GM13976 (cell line): ENCODE measurements around the gene SLC30A10.
"Not testable (repeated sequence)": the region's sequence is repeated elsewhere in the genome, so short reads cannot be mapped to it uniquely, and the experiment has no call there.

Experiments
- DNase-seq: peaks from one replicate; pipeline ENCODE4 v3.0.0; 2012; ENCODE audit warnings: low spot score
- in situ Hi-C: fragments of 300-500 bp; cut with MboI; formaldehyde crosslinking; loops from one replicate; pipeline ENCODE4 v1.12.0; 2022; ENCODE audit warnings: low sequenced_read_pairs, mixed read lengths, inconsistent platforms; ENCODE audit not compliant: unreplicated experiment
- TF ChIP-seq, protein P1 (sequence below): IDR thresholded peaks from 2 replicates; pipeline ENCODE4 v1.5.1; 2012; ENCODE audit warnings: borderline replicate concordance, mild to moderate bottlenecking; ENCODE audit not compliant: insufficient read depth; ENCODE audit errors: extremely low read depth, missing control alignments, control extremely low read depth

Gene SLC30A10

DNA sequence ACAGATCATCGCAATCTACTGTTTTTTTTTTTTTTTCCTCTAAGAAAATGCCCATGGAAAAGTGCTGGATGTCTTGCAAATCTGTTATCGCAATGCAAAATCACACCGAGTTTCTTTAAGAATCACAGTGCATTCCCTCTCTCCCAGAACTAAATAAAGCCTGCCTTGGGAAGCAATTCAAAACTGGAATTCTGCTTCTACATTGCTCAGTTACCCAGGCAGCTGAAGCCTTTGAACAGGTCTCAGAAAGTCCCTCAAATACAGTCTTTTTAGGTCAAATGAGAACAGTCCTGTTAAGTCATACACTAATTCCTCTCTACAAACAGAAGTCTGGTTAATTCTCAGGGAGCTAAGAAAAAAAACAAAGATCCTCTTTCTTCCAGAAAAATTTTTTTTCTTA, 46.3 kb downstream of the SLC30A10 start:
- TF ChIP-seq, protein P1, sequence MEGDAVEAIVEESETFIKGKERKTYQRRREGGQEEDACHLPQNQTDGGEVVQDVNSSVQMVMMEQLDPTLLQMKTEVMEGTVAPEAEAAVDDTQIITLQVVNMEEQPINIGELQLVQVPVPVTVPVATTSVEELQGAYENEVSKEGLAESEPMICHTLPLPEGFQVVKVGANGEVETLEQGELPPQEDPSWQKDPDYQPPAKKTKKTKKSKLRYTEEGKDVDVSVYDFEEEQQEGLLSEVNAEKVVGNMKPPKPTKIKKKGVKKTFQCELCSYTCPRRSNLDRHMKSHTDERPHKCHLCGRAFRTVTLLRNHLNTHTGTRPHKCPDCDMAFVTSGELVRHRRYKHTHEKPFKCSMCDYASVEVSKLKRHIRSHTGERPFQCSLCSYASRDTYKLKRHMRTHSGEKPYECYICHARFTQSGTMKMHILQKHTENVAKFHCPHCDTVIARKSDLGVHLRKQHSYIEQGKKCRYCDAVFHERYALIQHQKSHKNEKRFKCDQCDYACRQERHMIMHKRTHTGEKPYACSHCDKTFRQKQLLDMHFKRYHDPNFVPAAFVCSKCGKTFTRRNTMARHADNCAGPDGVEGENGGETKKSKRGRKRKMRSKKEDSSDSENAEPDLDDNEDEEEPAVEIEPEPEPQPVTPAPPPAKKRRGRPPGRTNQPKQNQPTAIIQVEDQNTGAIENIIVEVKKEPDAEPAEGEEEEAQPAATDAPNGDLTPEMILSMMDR = no peak
- in situ Hi-C loops = no loop called here
- DNase-seq = no peak

DNA sequence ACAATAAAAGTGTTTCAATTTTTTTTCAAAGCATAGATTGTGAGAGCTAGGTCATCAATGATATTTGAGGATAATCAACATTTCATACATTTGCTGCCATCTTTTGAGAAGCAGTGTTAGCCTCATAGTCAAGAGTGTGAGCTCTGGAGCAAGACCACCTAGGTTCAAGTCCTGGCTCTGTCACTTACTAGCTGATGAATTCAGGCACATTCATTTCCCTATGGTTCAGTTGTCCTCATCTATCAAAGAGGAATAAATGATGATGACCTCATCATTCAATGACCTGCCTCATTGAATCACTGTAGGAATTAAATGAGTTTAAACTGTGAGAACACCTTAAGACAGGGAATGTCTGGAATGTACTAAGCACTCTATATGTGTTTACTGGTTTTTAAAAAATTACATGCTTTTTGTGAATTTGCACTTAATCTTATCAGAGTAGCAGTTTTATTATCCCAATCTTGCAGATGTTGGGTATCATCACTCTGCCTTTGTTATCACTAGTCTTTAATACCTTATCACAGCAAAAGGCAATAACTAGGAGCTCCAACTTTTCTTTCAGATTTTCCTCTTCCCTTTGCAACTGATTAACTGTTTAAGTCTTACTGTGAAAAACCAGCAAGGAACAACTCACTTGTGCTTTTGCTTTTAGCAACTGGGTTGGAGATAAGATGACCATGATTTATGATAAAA, 47.4 kb downstream of the SLC30A10 start:
- TF ChIP-seq, protein P1 = no peak
- DNase-seq = no peak
- in situ Hi-C loops = no loop called here

DNA sequence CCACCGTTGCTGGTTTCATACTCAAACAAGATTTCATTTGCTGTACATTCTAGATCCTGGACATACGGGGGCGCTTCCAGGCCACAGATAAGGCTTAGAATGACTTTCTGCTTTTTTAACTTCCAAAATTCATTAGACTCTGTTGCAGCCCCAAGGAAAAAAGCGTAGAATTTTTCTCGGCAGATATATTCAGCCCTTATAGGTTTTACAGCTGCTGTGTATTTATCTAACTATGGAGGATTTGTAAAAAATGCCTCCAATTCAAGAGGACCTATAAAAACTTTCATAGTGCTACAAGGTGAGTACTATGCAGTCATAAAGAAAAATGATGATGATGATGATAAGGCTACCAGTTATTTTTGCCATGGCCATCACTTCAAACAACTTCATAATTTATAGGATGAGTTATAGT, 51.6 kb downstream of the SLC30A10 start:
- DNase-seq = no peak
- in situ Hi-C loops = no loop called here
- TF ChIP-seq, protein P1 = peak; percentile 18

DNA sequence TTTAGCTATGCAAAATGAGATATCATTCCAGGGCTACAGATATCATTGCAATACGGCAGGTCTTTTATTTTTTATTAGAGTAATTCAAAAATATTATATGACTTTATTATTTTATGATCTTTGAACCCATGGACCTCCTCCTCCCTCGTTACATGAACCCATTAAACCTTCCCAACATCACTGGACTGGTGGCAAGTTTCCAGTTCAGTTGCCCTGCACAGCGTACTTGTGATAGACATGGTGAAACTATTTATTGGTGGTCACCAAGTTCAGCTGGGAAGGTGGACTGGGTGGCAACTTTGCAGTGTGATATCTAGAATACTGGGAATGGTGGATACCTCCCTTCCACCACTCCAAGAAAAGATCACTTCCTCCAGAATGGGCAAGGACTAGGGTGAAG, 52.5 kb downstream of the SLC30A10 start:
- DNase-seq = no peak
- in situ Hi-C loops = no loop called here

DNA sequence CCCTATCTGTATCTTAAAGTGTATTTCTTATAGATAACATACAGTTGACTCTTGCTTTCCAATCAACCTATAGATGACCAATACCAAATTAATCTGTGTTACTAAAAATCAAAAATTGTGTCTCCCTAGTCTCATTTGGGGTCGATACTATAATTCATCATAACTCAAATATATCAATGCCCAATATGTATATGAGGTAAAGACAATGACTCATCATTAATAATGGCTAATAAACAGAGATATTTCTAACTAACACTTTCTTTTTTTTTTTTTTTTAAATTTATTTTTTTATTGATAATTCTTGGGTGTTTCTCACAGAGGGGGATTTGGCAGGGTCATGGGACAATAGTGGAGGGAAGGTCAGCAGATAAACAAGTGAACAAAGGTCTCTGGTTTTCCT, 55.8 kb downstream of the SLC30A10 start:
- DNase-seq = not testable (repeated sequence)

More for the DNA sequence above, 52.5 kb downstream of the SLC30A10 start:
- TF ChIP-seq, protein P1 = no peak

DNA sequence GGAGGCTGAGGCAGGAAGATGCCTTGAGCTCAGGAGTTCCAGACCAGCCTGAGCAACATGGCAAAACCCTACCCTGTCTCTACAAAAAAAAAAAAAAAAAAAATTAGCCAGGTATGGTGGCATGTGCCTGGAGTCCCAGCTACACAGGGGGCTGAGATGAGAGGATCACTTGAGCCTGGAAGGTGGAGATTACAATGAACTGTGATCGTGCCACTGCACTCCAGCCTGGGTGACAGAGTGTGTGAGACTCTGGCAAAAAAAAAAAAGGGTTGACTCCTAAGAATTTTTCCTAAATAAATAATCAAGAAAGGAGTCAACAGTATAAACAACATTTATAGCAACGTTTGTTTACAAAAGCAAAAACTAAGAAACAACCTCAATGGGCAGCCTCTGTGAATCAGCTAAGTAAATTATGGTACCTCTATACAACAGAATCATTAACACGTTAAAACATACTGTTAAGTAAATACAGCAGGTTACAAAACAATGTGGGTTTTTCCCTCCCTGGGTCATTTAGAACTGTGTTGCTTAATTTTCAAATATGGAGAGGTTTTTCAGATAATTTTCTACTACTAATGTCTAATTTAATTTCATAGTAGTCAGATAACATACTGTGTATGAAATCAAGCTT, 56.8 kb downstream of the SLC30A10 start:
- no peak for DNase-seq
- TF ChIP-seq, protein P1 = no peak
- in situ Hi-C loops = no loop called here

More for the DNA sequence above, 55.8 kb downstream of the SLC30A10 start:
- in situ Hi-C loops = not testable (repeated sequence)

DNA sequence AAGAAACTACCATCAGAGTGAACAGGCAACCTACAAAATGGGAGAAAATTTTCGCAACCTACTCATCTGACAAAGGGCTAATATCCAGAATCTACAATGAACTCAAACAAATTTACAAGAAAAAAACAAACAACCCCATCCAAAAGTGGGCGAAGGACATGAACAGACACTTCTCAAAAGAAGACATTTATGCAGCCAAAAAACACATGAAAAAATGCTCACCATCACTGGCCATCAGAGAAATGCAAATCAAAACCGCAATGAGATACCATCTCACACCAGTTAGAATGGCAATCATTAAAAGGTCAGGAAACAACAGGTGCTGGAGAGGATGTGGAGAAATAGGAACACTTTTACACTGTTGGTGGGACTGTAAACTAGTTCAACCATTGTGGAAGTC, 59.7 kb downstream of the SLC30A10 start:
- in situ Hi-C loops, DNase-seq: not testable (repeated sequence)
